HL-60/S4 treated with retinoic acid at 250 ng/mL for 4 days and 3 days (cell line): ENCODE measurements around the gene ZNF75A.

Source experiments
- in situ Hi-C: fragments of 300-500 bp; cut with MboI; formaldehyde crosslinking; loops from 2 replicates; pipeline ENCODE4 v1.7.0; 2022; ENCODE audit warnings: low sequenced_read_pairs

Gene ZNF75A

GRCh38 chr16:3364774-3365427 is 59.6 kb downstream of the ZNF75A start:
- in situ Hi-C loops: no loop called here
